Measurements from ENCODE around the gene MOB2.

- TF ChIP-seq EZH2 (conservative IDR thresholded peaks at IDR 0.05; ENCODE audit: low read depth, low read length) (no peak), EED (CRISPR knock-in tag; IDR thresholded peaks at IDR 0.05) (no peak), LRRFIP1 (CRISPR knock-in tag; conservative IDR thresholded peaks at IDR 0.05) (no peak), ZNF138 (CRISPR knock-in tag; IDR thresholded peaks at IDR 0.05; ENCODE audit: low read depth) (no peak), FOXM1 (CRISPR knock-in tag; IDR thresholded peaks at IDR 0.05) (no peak), HOXA7 (CRISPR knock-in tag; IDR thresholded peaks at IDR 0.05) (no peak), MXI1 (IDR thresholded peaks at IDR 0.05; ENCODE audit: borderline replicate concordance, low read depth, low read length) (no peak), ATAD3A (CRISPR knock-in tag; IDR thresholded peaks at IDR 0.05) (no peak), TAF1 (CRISPR knock-in tag; IDR thresholded peaks at IDR 0.05) (no peak)
- TF ChIP-seq, protein P1, sequence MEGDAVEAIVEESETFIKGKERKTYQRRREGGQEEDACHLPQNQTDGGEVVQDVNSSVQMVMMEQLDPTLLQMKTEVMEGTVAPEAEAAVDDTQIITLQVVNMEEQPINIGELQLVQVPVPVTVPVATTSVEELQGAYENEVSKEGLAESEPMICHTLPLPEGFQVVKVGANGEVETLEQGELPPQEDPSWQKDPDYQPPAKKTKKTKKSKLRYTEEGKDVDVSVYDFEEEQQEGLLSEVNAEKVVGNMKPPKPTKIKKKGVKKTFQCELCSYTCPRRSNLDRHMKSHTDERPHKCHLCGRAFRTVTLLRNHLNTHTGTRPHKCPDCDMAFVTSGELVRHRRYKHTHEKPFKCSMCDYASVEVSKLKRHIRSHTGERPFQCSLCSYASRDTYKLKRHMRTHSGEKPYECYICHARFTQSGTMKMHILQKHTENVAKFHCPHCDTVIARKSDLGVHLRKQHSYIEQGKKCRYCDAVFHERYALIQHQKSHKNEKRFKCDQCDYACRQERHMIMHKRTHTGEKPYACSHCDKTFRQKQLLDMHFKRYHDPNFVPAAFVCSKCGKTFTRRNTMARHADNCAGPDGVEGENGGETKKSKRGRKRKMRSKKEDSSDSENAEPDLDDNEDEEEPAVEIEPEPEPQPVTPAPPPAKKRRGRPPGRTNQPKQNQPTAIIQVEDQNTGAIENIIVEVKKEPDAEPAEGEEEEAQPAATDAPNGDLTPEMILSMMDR (CRISPR knock-in tag; IDR thresholded peaks at IDR 0.05) = no peak
- TF ChIP-seq, protein P2, sequence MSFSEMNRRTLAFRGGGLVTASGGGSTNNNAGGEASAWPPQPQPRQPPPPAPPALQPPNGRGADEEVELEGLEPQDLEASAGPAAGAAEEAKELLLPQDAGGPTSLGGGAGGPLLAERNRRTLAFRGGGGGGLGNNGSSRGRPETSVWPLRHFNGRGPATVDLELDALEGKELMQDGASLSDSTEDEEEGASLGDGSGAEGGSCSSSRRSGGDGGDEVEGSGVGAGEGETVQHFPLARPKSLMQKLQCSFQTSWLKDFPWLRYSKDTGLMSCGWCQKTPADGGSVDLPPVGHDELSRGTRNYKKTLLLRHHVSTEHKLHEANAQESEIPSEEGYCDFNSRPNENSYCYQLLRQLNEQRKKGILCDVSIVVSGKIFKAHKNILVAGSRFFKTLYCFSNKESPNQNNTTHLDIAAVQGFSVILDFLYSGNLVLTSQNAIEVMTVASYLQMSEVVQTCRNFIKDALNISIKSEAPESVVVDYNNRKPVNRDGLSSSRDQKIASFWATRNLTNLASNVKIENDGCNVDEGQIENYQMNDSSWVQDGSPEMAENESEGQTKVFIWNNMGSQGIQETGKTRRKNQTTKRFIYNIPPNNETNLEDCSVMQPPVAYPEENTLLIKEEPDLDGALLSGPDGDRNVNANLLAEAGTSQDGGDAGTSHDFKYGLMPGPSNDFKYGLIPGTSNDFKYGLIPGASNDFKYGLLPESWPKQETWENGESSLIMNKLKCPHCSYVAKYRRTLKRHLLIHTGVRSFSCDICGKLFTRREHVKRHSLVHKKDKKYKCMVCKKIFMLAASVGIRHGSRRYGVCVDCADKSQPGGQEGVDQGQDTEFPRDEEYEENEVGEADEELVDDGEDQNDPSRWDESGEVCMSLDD (CRISPR knock-in tag; IDR thresholded peaks at IDR 0.05; ENCODE audit: borderline replicate concordance) = no peak
Measured at GRCh38 chr11:1528710-1529109, 42.1 kb upstream of the MOB2 start.
